SK-N-SH (cell line): ENCODE measurements around the gene TMEM98. TPM values are rescaled to one million over a fixed set of nuclear protein-coding genes. Genes with fewer than 3 reads are reported as not detected.

Experiments used
- CTCF ChIA-PET: fragments of 300-600, 350-600 bp; formaldehyde crosslinking; extraction: SDS; loops from one replicate; lab custom pipeline; 2021; lab: Yijun Ruan, JAX
- POLR2A ChIA-PET: fragments of 350-600 bp; sonication (Branson Sonifier 250); formaldehyde crosslinking; extraction: SDS; loops from one replicate; lab custom pipeline; 2020; ENCODE audit warnings: antibody characterized with exemption, inconsistent platforms; lab: Yijun Ruan, JAX
- DNase-seq: peaks from one replicate; pipeline ENCODE4 v3.0.0; 2012
- H2AFZ ChIP-seq: fragments of 200-600 bp; sonication (generic); 2 replicates; pipeline ENCODE4 v1.8.1; 2016; ENCODE audit warnings: antibody characterized with exemption, mild to moderate bottlenecking, low read depth
- H3F3A ChIP-seq: fragments of 200-600 bp; sonication (generic); replicated peaks from 2 replicates; pipeline ENCODE3; 2016; ENCODE audit warnings: antibody characterized with exemption, mild to moderate bottlenecking; ENCODE audit not compliant: insufficient read depth
- H3K27ac ChIP-seq, 2 experiments: fragments of 200-500 bp in 1 of 2; fragments of 200-600 bp in 1 of 2; sonication (Bioruptor generic) in 1 of 2; sonication (generic), shearing (Covaris generic) in 1 of 2; 2 replicates each; pipeline versions ENCODE4 v1.5.1 to v1.6.1; 2014 to 2016; ENCODE audit warnings: low read depth in 2 of 2, inconsistent platforms in 1 of 2, low read length in 1 of 2, mild to moderate bottlenecking in 1 of 2, mixed read lengths in 1 of 2
- H3K27me3 ChIP-seq: fragments of 200-600 bp; sonication (generic), shearing (Covaris generic); 2 replicates; pipeline ENCODE4 v1.6.1; 2016; ENCODE audit warnings: mixed run types; ENCODE audit not compliant: insufficient read depth
- H3K36me3 ChIP-seq, 2 experiments: fragments of 200-500 bp in 1 of 2; fragments of 200-600 bp in 1 of 2; sonication (Bioruptor generic) in 1 of 2; sonication (generic) in 1 of 2; replicated peaks in 1 of 2; 2 replicates each; pipeline versions ENCODE3 to v1.5.1; 2014 to 2016; ENCODE audit warnings: low read length in 1 of 2, mild to moderate bottlenecking in 1 of 2; ENCODE audit not compliant: insufficient read depth in 2 of 2, control insufficient read depth in 1 of 2
- H3K4me1 ChIP-seq, 2 experiments: fragments of 200-500 bp in 1 of 2; fragments of 200-600 bp in 1 of 2; sonication (Bioruptor generic) in 1 of 2; sonication (generic), shearing (Covaris generic) in 1 of 2; 2 replicates each; pipeline versions ENCODE4 v1.5.1 to v1.6.1; 2014 to 2016; ENCODE audit warnings: low read depth in 1 of 2, low read length in 1 of 2, mixed run types in 1 of 2; ENCODE audit not compliant: insufficient read depth in 2 of 2, control insufficient read depth in 1 of 2
- H3K4me2 ChIP-seq: fragments of 200-600 bp; sonication (generic), shearing (Covaris generic); 2 replicates; pipeline ENCODE4 v1.6.1; 2017; ENCODE audit warnings: mixed run types
- H3K4me3 ChIP-seq, 2 experiments: fragments of 200-500 bp in 1 of 2; fragments of 200-600 bp in 1 of 2; sonication (Bioruptor generic) in 1 of 2; sonication (generic), shearing (Covaris generic) in 1 of 2; 2 replicates each; pipeline versions ENCODE4 v1.5.1 to v1.8.1; 2014 to 2016; ENCODE audit warnings: low read depth in 2 of 2, inconsistent platforms in 1 of 2, low read length in 1 of 2, mild to moderate bottlenecking in 1 of 2, mixed read lengths in 1 of 2, moderate library complexity in 1 of 2
- H3K79me2 ChIP-seq: fragments of 200-600 bp; sonication (generic); 2 replicates; pipeline ENCODE4 v1.8.1; 2017; ENCODE audit warnings: mild to moderate bottlenecking; ENCODE audit not compliant: insufficient read depth
- H3K9ac ChIP-seq: fragments of 200-600 bp; sonication (generic); 2 replicates; pipeline ENCODE4 v1.6.1; 2017; ENCODE audit warnings: mixed run types
- H3K9me2 ChIP-seq: fragments of 200-600 bp; sonication (generic); 2 replicates; pipeline ENCODE4 v1.6.1; 2017; ENCODE audit warnings: mixed run types
- H3K9me3 ChIP-seq: fragments of 200-600 bp; sonication (generic); 2 replicates; pipeline ENCODE4 v1.6.1; 2017; ENCODE audit warnings: mixed run types, mild to moderate bottlenecking, moderate library complexity
- H4K20me1 ChIP-seq: fragments of 200-600 bp; sonication (generic); 2 replicates; pipeline ENCODE4 v1.6.1; 2017; ENCODE audit warnings: mild to moderate bottlenecking, mixed run types; ENCODE audit not compliant: insufficient read depth
- EP300 ChIP-seq, 2 experiments: IDR thresholded peaks; 2 replicates each; pipeline versions ENCODE4 v1.4.0 to v1.6.1; 2012; ENCODE audit warnings: borderline replicate concordance in 1 of 2, low read depth in 1 of 2, low read length in 1 of 2
- EZH2phosphoT487 ChIP-seq: fragments of 200-600 bp; sonication (generic); IDR thresholded peaks from 2 replicates; pipeline ENCODE4 v1.6.1; 2017; ENCODE audit warnings: low read depth, mixed run types, mild to moderate bottlenecking, antibody characterized with exemption, moderate library complexity, borderline replicate concordance
- GABPA ChIP-seq: IDR thresholded peaks from 2 replicates; pipeline ENCODE4 v1.4.0; 2012; ENCODE audit warnings: low read depth, mild to moderate bottlenecking
- GATA2 ChIP-seq: sonication (generic); formaldehyde crosslinking; IDR thresholded peaks from 2 replicates; pipeline ENCODE4 v1.5.0; 2020; ENCODE audit warnings: mild to moderate bottlenecking, missing genetic modification reagents
- JUND ChIP-seq: IDR thresholded peaks from 2 replicates; pipeline ENCODE4 v1.4.0; 2012
- MEF2A ChIP-seq: IDR thresholded peaks from 2 replicates; pipeline ENCODE4 v1.4.0; 2012; ENCODE audit warnings: low read depth, borderline replicate concordance
- NFIC ChIP-seq: IDR thresholded peaks from 2 replicates; pipeline ENCODE4 v1.4.0; 2012; ENCODE audit warnings: borderline replicate concordance
- RXRA ChIP-seq: IDR thresholded peaks from 2 replicates; pipeline ENCODE4 v1.4.0; 2012; ENCODE audit warnings: low read depth, mild to moderate bottlenecking, borderline replicate concordance
- SIN3A ChIP-seq: IDR thresholded peaks from 2 replicates; pipeline ENCODE4 v1.6.1; 2012; ENCODE audit warnings: low read depth, mild to moderate bottlenecking, low read length, moderate library complexity, borderline replicate concordance
- TAF1 ChIP-seq: IDR thresholded peaks from 2 replicates; pipeline ENCODE4 v1.6.1; 2012; ENCODE audit warnings: low read depth, mild to moderate bottlenecking, low read length, moderate library complexity, borderline replicate concordance
- TCF12 ChIP-seq: IDR thresholded peaks from 2 replicates; pipeline ENCODE4 v1.4.0; 2012
- whole genome bisulfite sequencing: methylation state at CpG from one replicate; pipeline ENCODE4 v1.1.6; 2017; ENCODE audit warnings: low lambda C conversion rate; 5-methylcytosine and 5-hydroxymethylcytosine counted together
- polyA plus RNA-seq, 3 experiments: library from polyadenylated mRNA; depleted of rRNA; stranded (reverse); fragments of >200 nt; gene quantifications; 2 replicates each; pipeline ENCODE4 v1.2.3, GENCODE V29; 2012
- TF ChIP-seq, protein P1 (sequence below): fragments of 150-350 bp; IDR thresholded peaks from 2 replicates; pipeline ENCODE4 v1.6.1; 2017; ENCODE audit warnings: antibody characterized with exemption, low read length, low read depth, borderline replicate concordance
- TF ChIP-seq, protein P2 (sequence below): IDR thresholded peaks from 2 replicates; pipeline ENCODE4; 2012

Gene TMEM98
- polyA plus RNA-seq, 1 of the 3 experiments (the other 2 are of a cell fraction), result 196 TPM

DNA sequence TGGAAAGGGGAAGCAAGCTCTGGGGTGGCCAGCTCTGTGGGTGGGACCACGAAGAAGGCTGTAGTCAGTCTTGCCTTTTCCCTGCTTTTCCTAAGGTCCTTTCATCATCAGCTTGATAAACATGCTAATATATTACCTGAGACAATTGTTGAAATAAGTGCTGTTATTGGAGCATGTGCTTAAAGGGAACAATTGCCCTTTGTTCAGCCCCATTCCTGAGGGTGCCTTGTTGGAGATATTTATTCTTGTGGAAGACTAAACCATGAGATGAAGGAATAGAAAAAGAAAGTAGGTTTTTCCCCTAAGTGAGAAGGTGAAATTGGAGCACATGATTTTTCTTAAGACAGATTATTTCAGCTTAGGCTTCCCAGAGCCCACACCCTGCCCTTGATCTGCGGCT is 7.8 kb downstream of the TMEM98 start:
- H3K9me2 ChIP-seq, result no peaks in the 10 kb centered on the region
- H3K4me3 ChIP-seq, result no peak overlapping the region
- H2AFZ ChIP-seq, result no peak overlapping the region
- H3K27ac ChIP-seq, result no peak overlapping the region
- no peaks in the 10 kb centered on the region for H3F3A ChIP-seq
- H4K20me1 ChIP-seq, result no peaks in the 10 kb centered on the region
- no peak for DNase-seq
- H3K4me2 ChIP-seq, result no peak overlapping the region
- H3K79me2 ChIP-seq, result no peaks in the 10 kb centered on the region
- ChIA-PET POLR2A (no interaction called here), CTCF (interaction anchor here (1.0 to 6.3 kb wide), 11 partner anchors 13 to 474 kb away, joined by 3 to 35 read pairs (median 11); partner anchors contain the start of gene MYO1D)
- WGBS, result 90% methylated on average over 2 of the region's 2 CpGs
- H3K9ac ChIP-seq, result no peak overlapping the region
- H3K4me1 ChIP-seq, result no peaks in the 10 kb centered on the region; a peak in 1 of 4 replicates
- TF ChIP-seq, protein P1, sequence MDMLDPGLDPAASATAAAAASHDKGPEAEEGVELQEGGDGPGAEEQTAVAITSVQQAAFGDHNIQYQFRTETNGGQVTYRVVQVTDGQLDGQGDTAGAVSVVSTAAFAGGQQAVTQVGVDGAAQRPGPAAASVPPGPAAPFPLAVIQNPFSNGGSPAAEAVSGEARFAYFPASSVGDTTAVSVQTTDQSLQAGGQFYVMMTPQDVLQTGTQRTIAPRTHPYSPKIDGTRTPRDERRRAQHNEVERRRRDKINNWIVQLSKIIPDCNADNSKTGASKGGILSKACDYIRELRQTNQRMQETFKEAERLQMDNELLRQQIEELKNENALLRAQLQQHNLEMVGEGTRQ, result no peak
- TF ChIP-seq JUND (no peak), TCF12 (no peak), EZH2phosphoT487 (no peak), RXRA (no peak), SIN3A (no peak), NFIC (no peak), TAF1 (no peak), GATA2 (CRISPR knock-in tag) (no peak), MEF2A (no peak)
- TF ChIP-seq, all 33 proteins: peak for 0
- peaks cover 26 to 61% of the 10 kb centered on the region in 2 experiments for H3K36me3 ChIP-seq
- H3K9me3 ChIP-seq, result no peaks in the 10 kb centered on the region
- no peaks in the 10 kb centered on the region for H3K27me3 ChIP-seq

DNA sequence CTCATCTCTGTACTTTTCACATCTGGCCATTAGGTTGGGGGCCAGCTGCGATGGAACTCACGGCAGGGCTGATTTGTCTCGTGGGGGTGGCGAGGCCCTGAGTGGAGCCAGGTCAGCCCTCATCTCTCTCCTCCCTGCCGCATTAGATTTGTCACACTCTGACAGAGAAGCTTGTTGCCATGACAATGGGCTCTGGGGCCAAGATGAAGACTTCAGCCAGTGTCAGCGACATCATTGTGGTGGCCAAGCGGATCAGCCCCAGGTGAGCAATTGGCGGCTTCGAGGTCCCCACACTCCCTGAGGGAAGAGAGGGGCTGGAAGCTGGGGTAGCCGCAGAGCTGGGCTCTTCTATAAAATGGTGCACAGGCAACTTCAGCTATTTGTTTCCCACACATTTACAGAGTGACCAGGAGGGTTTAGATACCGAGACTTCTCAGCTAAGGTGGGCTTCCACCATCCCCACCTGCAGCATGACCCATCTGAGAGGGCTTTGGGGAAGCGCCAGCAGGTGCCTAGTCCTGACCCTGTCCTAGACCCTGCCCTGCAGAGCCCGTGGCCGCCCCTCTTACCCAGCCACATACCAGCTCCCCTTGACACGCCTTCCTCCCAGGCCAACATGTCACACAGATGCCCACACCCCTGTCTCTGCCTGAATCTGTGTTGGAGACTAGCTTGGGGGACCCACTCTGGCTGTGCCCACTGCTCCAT is 8.4 kb downstream of the TMEM98 start:
- no peaks in the 10 kb centered on the region for H3K79me2 ChIP-seq
- no peaks in the 10 kb centered on the region for H3K27me3 ChIP-seq
- H3K36me3 ChIP-seq, result peaks cover 32 to 66% of the 10 kb centered on the region in 2 experiments
- no peak overlapping the region for H2AFZ ChIP-seq
- no peak overlapping the region for H3K4me3 ChIP-seq
- H3K9ac ChIP-seq, result no peak overlapping the region
- H3K9me3 ChIP-seq, result no peaks in the 10 kb centered on the region
- DNase-seq, result no peak
- POLR2A ChIA-PET, result no interaction called here
- WGBS, result 79% methylated on average over 9 of the region's 15 CpGs
- H4K20me1 ChIP-seq, result no peaks in the 10 kb centered on the region
- no peak overlapping the region for H3K4me2 ChIP-seq
- no peaks in the 10 kb centered on the region for H3F3A ChIP-seq
- H3K4me1 ChIP-seq, result no peaks in the 10 kb centered on the region; a peak in 1 of 4 replicates
- no peak for TF ChIP-seq GABPA
- TF ChIP-seq, protein P2, sequence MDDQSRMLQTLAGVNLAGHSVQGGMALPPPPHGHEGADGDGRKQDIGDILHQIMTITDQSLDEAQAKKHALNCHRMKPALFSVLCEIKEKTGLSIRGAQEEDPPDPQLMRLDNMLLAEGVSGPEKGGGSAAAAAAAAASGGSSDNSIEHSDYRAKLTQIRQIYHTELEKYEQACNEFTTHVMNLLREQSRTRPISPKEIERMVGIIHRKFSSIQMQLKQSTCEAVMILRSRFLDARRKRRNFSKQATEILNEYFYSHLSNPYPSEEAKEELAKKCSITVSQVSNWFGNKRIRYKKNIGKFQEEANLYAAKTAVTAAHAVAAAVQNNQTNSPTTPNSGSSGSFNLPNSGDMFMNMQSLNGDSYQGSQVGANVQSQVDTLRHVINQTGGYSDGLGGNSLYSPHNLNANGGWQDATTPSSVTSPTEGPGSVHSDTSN, result no peak
- no peak for TF ChIP-seq EP300 (IDR thresholded peaks at IDR 0.05; ENCODE audit: borderline replicate concordance in 1 of 2, low read depth in 1 of 2, low read length in 1 of 2)
- CTCF ChIA-PET, result interaction anchor here (0.6 to 6.3 kb wide), 25 partner anchors 8 to 814 kb away, joined by 3 to 35 read pairs (median 4); partner anchors contain the start of genes MYO1D and TMEM98
- H3K27ac ChIP-seq, result no peak overlapping the region
- H3K9me2 ChIP-seq, result no peaks in the 10 kb centered on the region
